K562 (cell line): ENCODE measurements around the gene ARHGAP29. TPM values are rescaled to one million over a fixed set of nuclear protein-coding genes. Genes with fewer than 3 reads are reported as not detected.
A peak's percentile ranks its signal among the peaks of the same experiment; 100 is the strongest.

ENCODE experiments used
- ATAC-seq: fragments of 200-7000 bp; cut with Tn5 transposase; 3 replicates; pipeline ENCODE4 v1.9.1; 2020; ENCODE audit warnings: moderate library complexity
- BruUV-seq: library from RNA; stranded (reverse); fragments of 400-500 nt; replicated peaks from 2 replicates; lab custom pipeline; 2021; lab: Mats Ljungman, UMichigan
- CTCF ChIA-PET: fragments of 300-600 bp; formaldehyde crosslinking; extraction: SDS; loops from one replicate; lab custom pipeline; 2021; ENCODE audit warnings: low intra/inter-chr PET ratio; lab: Yijun Ruan, JAX
- POLR2A ChIA-PET: fragments of 300-600, 350-650 bp; sonication (Branson Sonifier 250); formaldehyde crosslinking; extraction: SDS; loops from one replicate; lab custom pipeline; 2021; ENCODE audit warnings: antibody characterized with exemption, inconsistent platforms; lab: Yijun Ruan, JAX
- DNase-seq, 4 experiments: peaks; one replicate each; pipeline versions ENCODE4 v3.0.0 to v3.0.0-alpha.2; 2011 to 2018; ENCODE audit warnings: low spot score in 3 of 4, mixed read lengths in 3 of 4; ENCODE audit errors: extremely low read depth in 1 of 4
- FAIRE-seq: peaks from 2 replicates; lab custom pipeline; 2011; peaks lifted over from hg19 to GRCh38; lab: Jason Lieb, UNC
- H2AFZ ChIP-seq: 2 replicates; pipeline ENCODE4 v1.6.0; 2011; ENCODE audit warnings: low read depth, low read length, control low read depth, inconsistent platforms
- H3K27ac ChIP-seq: fragments of 200-600 bp; 3 replicates; pipeline ENCODE4 v1.8.0; 2011; ENCODE audit warnings: low read depth, mild to moderate bottlenecking, control low read depth, inconsistent platforms, low read length, moderate library complexity, mixed read lengths; ENCODE audit errors: extremely low read depth
- H3K27me3 ChIP-seq, 2 experiments: fragments of 300-600 bp in 1 of 2; 2 replicates in 1 of 2; 3 replicates in 1 of 2; pipeline versions ENCODE4 v1.6.0 to v1.8.0; 2011; ENCODE audit warnings: inconsistent platforms in 2 of 2, low read length in 2 of 2, mild to moderate bottlenecking in 1 of 2, mixed read lengths in 1 of 2, moderate library complexity in 1 of 2; ENCODE audit not compliant: control insufficient read depth in 2 of 2, insufficient read depth in 2 of 2
- H3K36me3 ChIP-seq: fragments of 300-600 bp; 3 replicates; pipeline ENCODE4 v1.8.0; 2011; ENCODE audit warnings: mild to moderate bottlenecking, low read length, inconsistent platforms; ENCODE audit not compliant: control insufficient read depth, insufficient read depth
- H3K4me1 ChIP-seq, 2 experiments: fragments of 200-600 bp in 1 of 2; replicated peaks in 1 of 2; 2 replicates in 1 of 2; 3 replicates in 1 of 2; pipeline versions ENCODE4 v1.5.1 to v1.8.0; 2011; ENCODE audit warnings: inconsistent platforms in 2 of 2, low read length in 2 of 2, mild to moderate bottlenecking in 1 of 2, mixed read lengths in 1 of 2, moderate library complexity in 1 of 2; ENCODE audit not compliant: control insufficient read depth in 2 of 2, insufficient read depth in 2 of 2
- H3K4me2 ChIP-seq: 2 replicates; pipeline ENCODE4 v1.6.1; 2011; ENCODE audit warnings: low read length, control low read depth, inconsistent platforms, mixed read lengths; ENCODE audit not compliant: insufficient read depth
- H3K4me3 ChIP-seq: fragments of 200-600 bp; sonication (generic), shearing (Covaris generic); 2 replicates; pipeline ENCODE4 v1.5.1; 2016; ENCODE audit warnings: control low read depth, inconsistent platforms
- H3K79me2 ChIP-seq: fragments of 200-600 bp; 3 replicates; pipeline ENCODE4 v1.8.0; 2011; ENCODE audit warnings: low read length, inconsistent platforms; ENCODE audit not compliant: control insufficient read depth, insufficient read depth
- H3K9ac ChIP-seq, 2 experiments: 2 replicates each; pipeline versions ENCODE4 v1.6.0 to v1.6.1; 2011; ENCODE audit warnings: low read depth in 2 of 2, low read length in 2 of 2, control low read depth in 1 of 2, inconsistent platforms in 1 of 2, mild to moderate bottlenecking in 1 of 2, mixed read lengths in 1 of 2; ENCODE audit not compliant: insufficient read depth in 1 of 2
- H3K9me1 ChIP-seq: one replicate; pipeline ENCODE4 v1.6.0; 2011; ENCODE audit warnings: inconsistent platforms, mild to moderate bottlenecking, low read length, moderate library complexity; ENCODE audit not compliant: control insufficient read depth, insufficient read depth
- H3K9me3 ChIP-seq: replicated peaks from 2 replicates; pipeline ENCODE4 v1.5.1; 2011; ENCODE audit warnings: low read depth, low read length, inconsistent platforms; ENCODE audit not compliant: control insufficient read depth, insufficient read depth
- H4K20me1 ChIP-seq: replicated peaks from 2 replicates; pipeline ENCODE4 v1.6.1; 2011; ENCODE audit warnings: low read length, inconsistent platforms, mixed read lengths; ENCODE audit not compliant: control insufficient read depth, insufficient read depth
- ADNP ChIP-seq: fragments of 200-800 bp; sonication (Bioruptor generic); IDR thresholded peaks from 2 replicates; pipeline ENCODE4 v1.6.1; 2016; ENCODE audit warnings: missing genetic modification characterization, missing compliant biosample characterization
- C11orf30 ChIP-seq: fragments of 450-650 bp; IDR thresholded peaks from 2 replicates; pipeline ENCODE4 v1.6.1; 2016; ENCODE audit warnings: low read depth, mild to moderate bottlenecking
- CEBPB ChIP-seq: fragments of 450-650 bp; IDR thresholded peaks from 2 replicates; pipeline ENCODE4 v1.6.1; 2016; ENCODE audit warnings: missing genetic modification characterization, missing compliant biosample characterization
- FOSL1 ChIP-seq: fragments of 200-800 bp; sonication (Bioruptor generic); conservative IDR thresholded peaks from 2 replicates; pipeline ENCODE4 v1.6.1; 2016; ENCODE audit warnings: missing genetic modification characterization, missing compliant biosample characterization
- GATA2 ChIP-seq: sonication (generic); formaldehyde crosslinking; IDR thresholded peaks from 2 replicates; pipeline ENCODE4 v1.4.0; 2020; ENCODE audit warnings: mild to moderate bottlenecking, missing genetic modification reagents
- MAFF ChIP-seq: IDR thresholded peaks from 2 replicates; pipeline ENCODE4 v1.6.1; 2012; ENCODE audit warnings: low read length, improper control_type of control experiment
- MAFG ChIP-seq: fragments of 450-650 bp; conservative IDR thresholded peaks from 2 replicates; pipeline ENCODE4 v1.6.1; 2016; ENCODE audit warnings: missing genetic modification characterization, missing compliant biosample characterization
- MAFK ChIP-seq: IDR thresholded peaks from 2 replicates; pipeline ENCODE4 v1.6.1; 2011; ENCODE audit warnings: low read length, improper control_type of control experiment
- PPARD ChIP-seq: fragments of 250-450 bp; sonication (Bioruptor Pico); IDR thresholded peaks from 2 replicates; pipeline ENCODE4 v1.8.0; 2022; ENCODE audit warnings: inconsistent platforms, mild to moderate bottlenecking, moderate library complexity
- PRMT5 ChIP-seq: sonication (generic); formaldehyde crosslinking; IDR thresholded peaks from 2 replicates; pipeline ENCODE4 v1.5.0; 2020; ENCODE audit warnings: missing genetic modification reagents
- SMARCB1 ChIP-seq: IDR thresholded peaks from 2 replicates; pipeline ENCODE4 v1.6.1; 2011; ENCODE audit warnings: improper control_type of control experiment, low read depth; ENCODE audit not compliant: insufficient read length
- SP1 ChIP-seq: sonication (generic); formaldehyde crosslinking; IDR thresholded peaks from 2 replicates; pipeline ENCODE4 v1.8.1; 2022; ENCODE audit warnings: mild to moderate bottlenecking, missing genetic modification reagents
- ZNF316 ChIP-seq: fragments of 450-650 bp; IDR thresholded peaks from 2 replicates; pipeline ENCODE4 v1.6.1; 2016
- ZNF507 ChIP-seq: conservative IDR thresholded peaks from 2 replicates; pipeline ENCODE4 v1.6.1; 2017; ENCODE audit warnings: missing genetic modification characterization, missing compliant biosample characterization
- in situ Hi-C: fragments of 300-500 bp; cut with MboI; formaldehyde crosslinking; loops from 4 replicates; pipeline ENCODE4 v1.15.0; 2018; ENCODE audit warnings: inconsistent platforms, mixed read lengths
- intact Hi-C: fragments of 100-400 bp; cut with micrococcal nuclease; formaldehyde crosslinking; loops from 2 replicates; pipeline ENCODE4 v1.14.2; 2022
- polyA plus RNA-seq, 8 experiments: library from polyadenylated mRNA; depleted of rRNA in 4 of 8; stranded (reverse) in 5 of 8; unstranded in 3 of 8; fragments of >200 nt; fragmentation: Nextera tagmentation in 2 of 8; fragmentation: Illumina TruSeq in 1 of 8; extraction: Ambion mirVana in 2 of 8; extraction: Trizol in 1 of 8; gene quantifications; 2 replicates each; pipeline versions ENCODE4 v1.2.1 to v1.2.3, GENCODE V29; 2011 to 2014; ENCODE audit warnings: inconsistent platforms in 1 of 8, missing spikeins in 1 of 8
- total RNA-seq, 7 experiments: library from RNA; depleted of rRNA in 6 of 7; stranded (reverse); fragments of >200 nt in 6 of 7; fragmentation: Illumina TruSeq in 2 of 7; extraction: Trizol in 2 of 7; gene quantifications; 2 replicates each; pipeline versions ENCODE4 v1.2.1 to v1.2.3, GENCODE V29; 2011 to 2021; ENCODE audit warnings: low replicate concordance in 1 of 7
- TF ChIP-seq, protein P1 (sequence below): conservative IDR thresholded peaks from 2 replicates; pipeline ENCODE4 v1.6.1; 2011; ENCODE audit warnings: low read depth, mild to moderate bottlenecking, low read length; ENCODE audit not compliant: control insufficient read depth
- TF ChIP-seq, protein P2 (sequence below): fragments of 250-450 bp; sonication (Bioruptor Pico); IDR thresholded peaks from 2 replicates; pipeline ENCODE4 v1.5.0; 2021; ENCODE audit warnings: mild to moderate bottlenecking, borderline replicate concordance
- TF ChIP-seq, protein P3 (sequence below): fragments of 250-450 bp; sonication (Bioruptor Pico); IDR thresholded peaks from 2 replicates; pipeline ENCODE4 v1.4.0; 2020; ENCODE audit warnings: mild to moderate bottlenecking, moderate library complexity

Gene ARHGAP29
- total and polyA plus RNA-seq, 9 of the 15 experiments (the other 6 are each of a cell fraction or from before 2014, with no cell fraction given) = under 0.01 to 0.13 (median 0.02) TPM; not detected in 5

DNA sequence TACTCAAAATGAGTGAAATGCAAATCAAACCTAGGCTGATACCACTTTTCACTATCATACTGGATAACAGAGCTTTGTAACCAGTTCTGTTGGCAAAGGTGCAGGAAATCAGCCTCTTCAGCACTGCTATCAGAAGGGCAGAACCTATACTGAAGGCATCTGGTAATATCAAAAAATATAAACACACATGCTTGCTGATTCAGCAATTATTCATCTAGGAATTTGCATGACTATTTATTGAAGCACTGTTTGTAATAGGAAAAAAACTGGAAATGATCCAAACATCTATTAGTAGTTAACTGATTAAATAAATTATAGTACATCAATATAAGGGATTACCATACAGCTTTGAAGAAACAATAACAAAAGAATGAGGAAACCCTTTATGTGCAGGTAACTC, 21.4 kb downstream of the ARHGAP29 start:
- in situ Hi-C loops = no loop called here
- no peaks in the 10 kb centered on the region for H3K4me1 ChIP-seq
- TF ChIP-seq SMARCB1 = no peak
- TF ChIP-seq, protein P1, sequence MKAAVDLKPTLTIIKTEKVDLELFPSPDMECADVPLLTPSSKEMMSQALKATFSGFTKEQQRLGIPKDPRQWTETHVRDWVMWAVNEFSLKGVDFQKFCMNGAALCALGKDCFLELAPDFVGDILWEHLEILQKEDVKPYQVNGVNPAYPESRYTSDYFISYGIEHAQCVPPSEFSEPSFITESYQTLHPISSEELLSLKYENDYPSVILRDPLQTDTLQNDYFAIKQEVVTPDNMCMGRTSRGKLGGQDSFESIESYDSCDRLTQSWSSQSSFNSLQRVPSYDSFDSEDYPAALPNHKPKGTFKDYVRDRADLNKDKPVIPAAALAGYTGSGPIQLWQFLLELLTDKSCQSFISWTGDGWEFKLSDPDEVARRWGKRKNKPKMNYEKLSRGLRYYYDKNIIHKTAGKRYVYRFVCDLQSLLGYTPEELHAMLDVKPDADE = no peak
- TF ChIP-seq PPARD (CRISPR knock-in tag) = no peak
- TF ChIP-seq GATA2 (CRISPR knock-in tag) = no peak
- TF ChIP-seq, protein P2, sequence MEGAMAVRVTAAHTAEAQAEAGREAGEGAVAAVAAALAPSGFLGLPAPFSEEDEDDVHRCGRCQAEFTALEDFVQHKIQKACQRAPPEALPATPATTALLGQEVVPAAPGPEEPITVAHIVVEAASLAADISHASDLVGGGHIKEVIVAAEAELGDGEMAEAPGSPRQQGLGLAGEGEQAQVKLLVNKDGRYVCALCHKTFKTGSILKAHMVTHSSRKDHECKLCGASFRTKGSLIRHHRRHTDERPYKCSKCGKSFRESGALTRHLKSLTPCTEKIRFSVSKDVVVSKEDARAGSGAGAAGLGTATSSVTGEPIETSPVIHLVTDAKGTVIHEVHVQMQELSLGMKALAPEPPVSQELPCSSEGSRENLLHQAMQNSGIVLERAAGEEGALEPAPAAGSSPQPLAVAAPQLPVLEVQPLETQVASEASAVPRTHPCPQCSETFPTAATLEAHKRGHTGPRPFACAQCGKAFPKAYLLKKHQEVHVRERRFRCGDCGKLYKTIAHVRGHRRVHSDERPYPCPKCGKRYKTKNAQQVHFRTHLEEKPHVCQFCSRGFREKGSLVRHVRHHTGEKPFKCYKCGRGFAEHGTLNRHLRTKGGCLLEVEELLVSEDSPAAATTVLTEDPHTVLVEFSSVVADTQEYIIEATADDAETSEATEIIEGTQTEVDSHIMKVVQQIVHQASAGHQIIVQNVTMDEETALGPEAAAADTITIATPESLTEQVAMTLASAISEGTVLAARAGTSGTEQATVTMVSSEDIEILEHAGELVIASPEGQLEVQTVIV = no peak
- TF ChIP-seq MAFK = peak; percentile 91
- TF ChIP-seq MAFG (tag) = peak; percentile 83
- TF ChIP-seq ADNP (tag) = no peak
- TF ChIP-seq C11orf30 = peak; percentile 85
- peak; percentile 93 for TF ChIP-seq ZNF316
- TF ChIP-seq ZNF507 (tag) = no peak
- no peak for TF ChIP-seq SP1 (CRISPR knock-in tag)
- TF ChIP-seq, protein P3, sequence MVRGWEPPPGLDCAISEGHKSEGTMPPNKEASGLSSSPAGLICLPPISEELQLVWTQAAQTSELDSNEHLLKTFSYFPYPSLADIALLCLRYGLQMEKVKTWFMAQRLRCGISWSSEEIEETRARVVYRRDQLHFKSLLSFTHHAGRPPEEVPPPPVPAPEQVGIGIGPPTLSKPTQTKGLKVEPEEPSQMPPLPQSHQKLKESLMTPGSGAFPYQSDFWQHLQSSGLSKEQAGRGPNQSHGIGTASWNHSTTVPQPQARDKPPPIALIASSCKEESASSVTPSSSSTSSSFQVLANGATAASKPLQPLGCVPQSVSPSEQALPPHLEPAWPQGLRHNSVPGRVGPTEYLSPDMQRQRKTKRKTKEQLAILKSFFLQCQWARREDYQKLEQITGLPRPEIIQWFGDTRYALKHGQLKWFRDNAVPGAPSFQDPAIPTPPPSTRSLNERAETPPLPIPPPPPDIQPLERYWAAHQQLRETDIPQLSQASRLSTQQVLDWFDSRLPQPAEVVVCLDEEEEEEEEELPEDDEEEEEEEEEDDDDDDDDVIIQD (CRISPR knock-in tag) = no peak
- no peak for TF ChIP-seq PRMT5
- TF ChIP-seq FOSL1 (tag) = no peak
- no peak for TF ChIP-seq CEBPB (tag)
- peak; percentile 90 for TF ChIP-seq MAFF
- no peaks in the 10 kb centered on the region for H4K20me1 ChIP-seq
- no peak overlapping the region for H3K4me3 ChIP-seq
- BruUV-seq = no TSS peak
- ChIA-PET POLR2A (no interaction called here), CTCF (no interaction called here)
- no peak overlapping the region for H3K27ac ChIP-seq
- H3K9me1 ChIP-seq = no peaks in the 10 kb centered on the region
- ATAC-seq = no peak
- intact Hi-C loops = no loop called here
- H2AFZ ChIP-seq = no peak overlapping the region
- no peak overlapping the region for H3K9ac ChIP-seq
- DNase-seq = no peak
- no peak for FAIRE-seq
- no peaks in the 10 kb centered on the region for H3K27me3 ChIP-seq
- no peaks in the 10 kb centered on the region for H3K9me3 ChIP-seq
- no peaks in the 10 kb centered on the region for H3K36me3 ChIP-seq
- no peak overlapping the region for H3K4me2 ChIP-seq
- H3K79me2 ChIP-seq = no peaks in the 10 kb centered on the region
